SU-DHL-6 (cell line): ENCODE measurements around the gene MED6.
A peak's percentile ranks its signal among the peaks of the same experiment; 100 is the strongest.

Experiments used
- H2AFZ ChIP-seq: fragments of 200-600 bp; sonication (generic); 2 replicates; pipeline ENCODE4 v1.6.1; 2014; ENCODE audit warnings: low read depth, mild to moderate bottlenecking, moderate library complexity, mixed read lengths, antibody characterized with exemption, low read length; ENCODE audit not compliant: severe bottlenecking
- H3F3A ChIP-seq: fragments of 200-600 bp; shearing (Covaris generic); 2 replicates; pipeline ENCODE4 v1.6.0; 2016; ENCODE audit warnings: antibody characterized with exemption, mild to moderate bottlenecking; ENCODE audit not compliant: insufficient read depth
- H3K27ac ChIP-seq: fragments of 200-600 bp; sonication (generic); 2 replicates; pipeline ENCODE4 v1.5.1; 2016; ENCODE audit warnings: low read depth, mild to moderate bottlenecking, low read length, moderate library complexity, mixed read lengths
- H3K27me3 ChIP-seq: fragments of 200-600 bp; sonication (generic), shearing (Covaris generic); 2 replicates; pipeline ENCODE4 v1.6.0; 2014; ENCODE audit warnings: mild to moderate bottlenecking, low read length
- H3K36me3 ChIP-seq: fragments of 200-600 bp; sonication (generic); 2 replicates; pipeline ENCODE4 v1.6.1; 2014; ENCODE audit warnings: mild to moderate bottlenecking, low read length, mixed read lengths
- H3K4me2 ChIP-seq: fragments of 300-600, 200-600 bp; shearing (Covaris generic), sonication (generic); 2 replicates; pipeline ENCODE4 v1.6.0; 2014; ENCODE audit warnings: low read length, low read depth, mild to moderate bottlenecking; ENCODE audit not compliant: poor library complexity, severe bottlenecking
- H3K4me3 ChIP-seq: fragments of 200-600 bp; sonication (generic); 2 replicates; pipeline ENCODE4 v1.5.1; 2014; ENCODE audit warnings: antibody characterized with exemption, low read length, mild to moderate bottlenecking, mixed read lengths; ENCODE audit not compliant: insufficient read depth, poor library complexity, severe bottlenecking
- H3K79me2 ChIP-seq: fragments of 200-600 bp; sonication (generic); 2 replicates; pipeline ENCODE4 v1.6.1; 2014; ENCODE audit warnings: mild to moderate bottlenecking, low read length, moderate library complexity; ENCODE audit not compliant: insufficient read depth
- H3K9ac ChIP-seq: fragments of 200-600 bp; sonication (generic); 2 replicates; pipeline ENCODE4 v1.7.0; 2014; ENCODE audit warnings: mild to moderate bottlenecking, low read length
- H3K9me2 ChIP-seq: fragments of 200-600 bp; sonication (generic); replicated peaks from 2 replicates; pipeline ENCODE4 v1.6.1; 2014; ENCODE audit warnings: low read length; ENCODE audit not compliant: insufficient read depth
- H3K9me3 ChIP-seq: fragments of 200-600 bp; sonication (generic); 2 replicates; pipeline ENCODE4 v1.6.1; 2014; ENCODE audit warnings: low read length, mixed read lengths; ENCODE audit not compliant: insufficient read depth
- H4K20me1 ChIP-seq: fragments of 200-600 bp; sonication (generic); 2 replicates; pipeline ENCODE4 v1.6.1; 2014; ENCODE audit warnings: low read depth, mild to moderate bottlenecking, antibody characterized with exemption, low read length, moderate library complexity, mixed read lengths
- EZH2phosphoT487 ChIP-seq: fragments of 200-600 bp; sonication (generic), shearing (Covaris generic); conservative IDR thresholded peaks from 2 replicates; pipeline ENCODE4 v1.6.1; 2018; ENCODE audit warnings: mild to moderate bottlenecking, antibody characterized with exemption, low read length, moderate library complexity, mixed read lengths
- TF ChIP-seq, protein P1 (sequence below): fragments of 200-600 bp; sonication (generic); IDR thresholded peaks from one replicate; pipeline ENCODE4 v1.5.1; 2017; ENCODE audit warnings: antibody characterized with exemption, mild to moderate bottlenecking, low read length, moderate library complexity; ENCODE audit not compliant: insufficient read depth, poor library complexity, severe bottlenecking

The MED6 gene, protein sequence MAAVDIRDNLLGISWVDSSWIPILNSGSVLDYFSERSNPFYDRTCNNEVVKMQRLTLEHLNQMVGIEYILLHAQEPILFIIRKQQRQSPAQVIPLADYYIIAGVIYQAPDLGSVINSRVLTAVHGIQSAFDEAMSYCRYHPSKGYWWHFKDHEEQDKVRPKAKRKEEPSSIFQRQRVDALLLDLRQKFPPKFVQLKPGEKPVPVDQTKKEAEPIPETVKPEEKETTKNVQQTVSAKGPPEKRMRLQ

DNA sequence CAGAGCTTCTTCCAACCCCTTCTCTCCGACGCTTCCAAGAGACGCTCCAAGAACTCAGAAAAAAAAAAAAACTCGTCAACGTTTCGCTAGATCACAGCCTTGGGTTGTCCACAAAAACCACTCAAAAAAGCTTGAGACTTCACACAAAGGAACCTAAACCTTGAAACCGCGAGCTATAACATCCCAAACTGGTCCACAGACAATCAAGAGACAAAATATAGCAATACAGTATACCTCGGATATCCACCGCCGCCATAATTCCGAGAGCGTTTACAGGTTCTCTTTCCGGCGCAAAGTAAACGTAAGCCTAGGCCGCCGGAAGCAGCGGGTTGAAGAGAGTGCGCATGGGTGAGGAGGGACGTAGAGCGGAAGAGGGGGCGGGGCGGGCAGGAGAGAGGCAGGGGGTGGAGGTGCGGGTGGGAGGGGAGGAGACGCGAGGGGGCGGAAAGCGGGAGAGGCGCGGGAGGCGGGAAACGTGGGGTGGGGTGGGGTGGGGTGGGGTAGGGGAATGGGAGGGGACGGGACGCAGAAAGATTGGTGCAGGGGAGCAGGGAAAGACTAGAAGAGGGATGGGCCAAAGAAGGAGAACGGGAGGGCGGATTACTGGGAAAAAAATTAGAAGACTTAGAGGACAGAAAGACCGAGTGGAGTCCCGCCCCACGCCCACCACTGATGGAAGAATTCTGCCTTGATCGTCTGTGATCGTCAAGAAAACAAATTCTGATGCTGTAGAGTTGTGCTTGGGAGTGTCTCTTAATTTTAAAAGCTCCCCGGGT, at the start of gene MED6:
Gene MED6 (minus strand): TSS at position 274 of the 776 bp plus-strand sequence. CDS start 18 bp downstream, at position 256.
- peaks cover 4% of the 10 kb centered on the region; the same call in 1 of the 2 replicates for H3K36me3 ChIP-seq
- TF ChIP-seq, protein P1, sequence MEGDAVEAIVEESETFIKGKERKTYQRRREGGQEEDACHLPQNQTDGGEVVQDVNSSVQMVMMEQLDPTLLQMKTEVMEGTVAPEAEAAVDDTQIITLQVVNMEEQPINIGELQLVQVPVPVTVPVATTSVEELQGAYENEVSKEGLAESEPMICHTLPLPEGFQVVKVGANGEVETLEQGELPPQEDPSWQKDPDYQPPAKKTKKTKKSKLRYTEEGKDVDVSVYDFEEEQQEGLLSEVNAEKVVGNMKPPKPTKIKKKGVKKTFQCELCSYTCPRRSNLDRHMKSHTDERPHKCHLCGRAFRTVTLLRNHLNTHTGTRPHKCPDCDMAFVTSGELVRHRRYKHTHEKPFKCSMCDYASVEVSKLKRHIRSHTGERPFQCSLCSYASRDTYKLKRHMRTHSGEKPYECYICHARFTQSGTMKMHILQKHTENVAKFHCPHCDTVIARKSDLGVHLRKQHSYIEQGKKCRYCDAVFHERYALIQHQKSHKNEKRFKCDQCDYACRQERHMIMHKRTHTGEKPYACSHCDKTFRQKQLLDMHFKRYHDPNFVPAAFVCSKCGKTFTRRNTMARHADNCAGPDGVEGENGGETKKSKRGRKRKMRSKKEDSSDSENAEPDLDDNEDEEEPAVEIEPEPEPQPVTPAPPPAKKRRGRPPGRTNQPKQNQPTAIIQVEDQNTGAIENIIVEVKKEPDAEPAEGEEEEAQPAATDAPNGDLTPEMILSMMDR = no peak
- H3K9me3 ChIP-seq = no peaks in the 10 kb centered on the region
- H3K79me2 ChIP-seq = peaks cover 49% of the 10 kb centered on the region
- peak within 1 kb of the TSS; percentile 59 for H3K27ac ChIP-seq
- no peaks in the 10 kb centered on the region for H3K27me3 ChIP-seq
- peak within 1 kb of the TSS; percentile 100 for H3K4me3 ChIP-seq
- H3K9me2 ChIP-seq = no peaks in the 10 kb centered on the region
- peak within 1 kb of the TSS; percentile 100 for H3K4me2 ChIP-seq
- peak within 1 kb of the TSS; percentile 97 for H3K9ac ChIP-seq
- H3F3A ChIP-seq = peaks cover 29% of the 10 kb centered on the region
- H4K20me1 ChIP-seq = 0 out of 2 replicates have a peak, but pooled peaks cover 9% of the 10 kb centered on the region
- H2AFZ ChIP-seq = peak within 1 kb of the TSS; percentile 99

DNA sequence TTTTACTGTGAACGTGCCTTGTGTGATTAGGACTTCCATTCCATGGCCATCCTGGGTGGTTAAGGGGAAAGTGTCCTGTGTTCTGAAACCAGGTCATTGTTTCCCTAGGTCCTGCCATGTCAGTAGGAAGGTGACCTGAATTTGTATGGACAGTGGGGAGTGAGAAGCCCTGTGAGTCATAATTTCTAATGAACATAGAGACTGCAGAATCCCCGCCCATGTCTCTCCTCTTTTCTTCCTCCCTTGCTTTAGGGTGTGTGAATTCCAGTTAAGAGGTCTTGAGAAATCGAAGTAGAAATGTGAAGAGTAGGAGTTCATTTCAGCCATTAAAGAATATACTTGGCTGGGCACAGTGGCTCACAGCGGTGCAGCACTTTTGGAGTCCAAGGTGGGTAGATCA, 49.3 kb upstream of the MED6 start:
- Histone ChIP-seq H2AFZ (no peak overlapping the region), H3K79me2 (peaks cover 91% of the 10 kb centered on the region), H3K4me2 (no peak overlapping the region), H3K9me3 (no peaks in the 10 kb centered on the region), H4K20me1 (no peaks in the 10 kb centered on the region), H3F3A (peaks cover 56% of the 10 kb centered on the region), H3K27me3 (no peaks in the 10 kb centered on the region), H3K9me2 (no peaks in the 10 kb centered on the region), H3K36me3 (peaks cover 26% of the 10 kb centered on the region), H3K4me3 (no peak overlapping the region), H3K27ac (peak overlapping the region; percentile 50), H3K9ac (no peak overlapping the region)
- TF ChIP-seq, protein P1 = no peak
- TF ChIP-seq EZH2phosphoT487 = no peak

DNA sequence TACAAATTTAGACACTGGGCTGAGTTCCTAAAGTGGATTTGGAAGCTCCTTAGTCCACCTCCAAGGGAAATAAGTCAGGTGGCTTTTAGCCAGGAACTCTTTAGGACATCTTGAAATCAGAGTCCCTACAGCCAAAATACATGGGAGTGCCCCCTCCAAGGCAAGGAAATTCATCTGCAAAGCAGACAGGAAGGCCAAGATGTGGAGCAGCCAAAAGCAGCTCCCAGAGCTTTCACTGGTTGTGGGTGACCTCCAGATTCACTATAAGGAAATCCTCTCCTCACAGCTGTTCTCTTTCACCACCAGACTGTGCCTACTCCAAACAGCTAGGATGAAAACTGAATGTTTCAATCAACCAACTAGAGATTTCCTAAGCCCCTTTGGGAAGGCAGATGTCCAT, 47.9 kb upstream of the MED6 start:
- H3K4me2 ChIP-seq = no peak overlapping the region
- H3K9me2 ChIP-seq = no peaks in the 10 kb centered on the region
- H3K27me3 ChIP-seq = no peaks in the 10 kb centered on the region
- no peak overlapping the region for H2AFZ ChIP-seq
- H3K9me3 ChIP-seq = no peaks in the 10 kb centered on the region
- H3K79me2 ChIP-seq = peaks cover 98% of the 10 kb centered on the region
- H3K9ac ChIP-seq = no peak overlapping the region
- TF ChIP-seq, protein P1 = no peak
- no peak for TF ChIP-seq EZH2phosphoT487
- H3F3A ChIP-seq = peaks cover 41% of the 10 kb centered on the region
- no peaks in the 10 kb centered on the region for H4K20me1 ChIP-seq
- H3K4me3 ChIP-seq = no peak overlapping the region
- H3K36me3 ChIP-seq = peaks cover 23% of the 10 kb centered on the region
- H3K27ac ChIP-seq = peak overlapping the region; percentile 50; the same call in 1 of the 2 replicates
